Measurements from ENCODE around the gene FAS.

The FAS gene

DNA sequence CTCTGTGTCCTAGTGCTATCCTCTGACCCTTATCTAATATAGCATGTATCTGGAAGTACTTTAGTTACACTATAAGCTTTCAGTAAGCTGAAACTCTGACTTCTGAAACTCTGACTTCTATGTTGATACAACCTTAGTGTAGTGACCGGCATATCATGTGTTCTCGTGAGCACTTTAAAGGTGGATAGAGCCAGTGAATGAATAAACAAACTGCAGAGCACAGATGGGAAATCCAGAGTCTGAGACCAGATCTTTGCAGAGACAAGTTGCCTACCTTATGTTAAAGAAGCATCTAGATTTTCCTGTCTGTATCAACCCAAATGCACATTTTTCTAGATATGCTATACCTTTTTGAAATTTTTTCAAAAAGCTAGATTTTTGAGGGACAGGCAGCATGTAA lies 41.5 kb upstream of the FAS start:
- H3F3A ChIP-seq (ENCODE audit: low read depth): no peaks in the 10 kb centered on the region
- H3K36me3 ChIP-seq (ENCODE audit: insufficient read depth, low read length): no peaks in the 10 kb centered on the region
- H3K9me3 ChIP-seq (ENCODE audit: insufficient read depth, low read depth, low read length): no peaks in the 10 kb centered on the region
- H3K4me1 ChIP-seq (ENCODE audit: insufficient read depth, low read length, poor library complexity, severe bottlenecking): peaks cover 18% of the 10 kb centered on the region
- H2AFZ ChIP-seq (ENCODE audit: low read length): no peak overlapping the region
- no peaks in the 10 kb centered on the region for H3K79me2 ChIP-seq (ENCODE audit: insufficient read depth, low read length)
- TF ChIP-seq, protein P1, sequence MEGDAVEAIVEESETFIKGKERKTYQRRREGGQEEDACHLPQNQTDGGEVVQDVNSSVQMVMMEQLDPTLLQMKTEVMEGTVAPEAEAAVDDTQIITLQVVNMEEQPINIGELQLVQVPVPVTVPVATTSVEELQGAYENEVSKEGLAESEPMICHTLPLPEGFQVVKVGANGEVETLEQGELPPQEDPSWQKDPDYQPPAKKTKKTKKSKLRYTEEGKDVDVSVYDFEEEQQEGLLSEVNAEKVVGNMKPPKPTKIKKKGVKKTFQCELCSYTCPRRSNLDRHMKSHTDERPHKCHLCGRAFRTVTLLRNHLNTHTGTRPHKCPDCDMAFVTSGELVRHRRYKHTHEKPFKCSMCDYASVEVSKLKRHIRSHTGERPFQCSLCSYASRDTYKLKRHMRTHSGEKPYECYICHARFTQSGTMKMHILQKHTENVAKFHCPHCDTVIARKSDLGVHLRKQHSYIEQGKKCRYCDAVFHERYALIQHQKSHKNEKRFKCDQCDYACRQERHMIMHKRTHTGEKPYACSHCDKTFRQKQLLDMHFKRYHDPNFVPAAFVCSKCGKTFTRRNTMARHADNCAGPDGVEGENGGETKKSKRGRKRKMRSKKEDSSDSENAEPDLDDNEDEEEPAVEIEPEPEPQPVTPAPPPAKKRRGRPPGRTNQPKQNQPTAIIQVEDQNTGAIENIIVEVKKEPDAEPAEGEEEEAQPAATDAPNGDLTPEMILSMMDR (conservative IDR thresholded peaks at IDR 0.05; ENCODE audit: low read length): no peak
- no peak for TF ChIP-seq EZH2phosphoT487 (IDR thresholded peaks at IDR 0.05; ENCODE audit: borderline replicate concordance)
- H3K4me2 ChIP-seq (ENCODE audit: low read depth, low read length, poor library complexity, severe bottlenecking): no peak overlapping the region
- H3K4me3 ChIP-seq (ENCODE audit: low read length, poor library complexity, severe bottlenecking): no peak overlapping the region
- H4K20me1 ChIP-seq (ENCODE audit: insufficient read depth, low read length, poor library complexity, severe bottlenecking): no peaks in the 10 kb centered on the region
- no peak overlapping the region for H3K9ac ChIP-seq (ENCODE audit: low read depth, low read length, poor library complexity, severe bottlenecking)
- no peaks in the 10 kb centered on the region for H3K27me3 ChIP-seq (ENCODE audit: insufficient read depth, low read length, poor library complexity, severe bottlenecking)
- H3K9me2 ChIP-seq (replicated peaks; ENCODE audit: low read depth, low read length): no peaks in the 10 kb centered on the region

DNA sequence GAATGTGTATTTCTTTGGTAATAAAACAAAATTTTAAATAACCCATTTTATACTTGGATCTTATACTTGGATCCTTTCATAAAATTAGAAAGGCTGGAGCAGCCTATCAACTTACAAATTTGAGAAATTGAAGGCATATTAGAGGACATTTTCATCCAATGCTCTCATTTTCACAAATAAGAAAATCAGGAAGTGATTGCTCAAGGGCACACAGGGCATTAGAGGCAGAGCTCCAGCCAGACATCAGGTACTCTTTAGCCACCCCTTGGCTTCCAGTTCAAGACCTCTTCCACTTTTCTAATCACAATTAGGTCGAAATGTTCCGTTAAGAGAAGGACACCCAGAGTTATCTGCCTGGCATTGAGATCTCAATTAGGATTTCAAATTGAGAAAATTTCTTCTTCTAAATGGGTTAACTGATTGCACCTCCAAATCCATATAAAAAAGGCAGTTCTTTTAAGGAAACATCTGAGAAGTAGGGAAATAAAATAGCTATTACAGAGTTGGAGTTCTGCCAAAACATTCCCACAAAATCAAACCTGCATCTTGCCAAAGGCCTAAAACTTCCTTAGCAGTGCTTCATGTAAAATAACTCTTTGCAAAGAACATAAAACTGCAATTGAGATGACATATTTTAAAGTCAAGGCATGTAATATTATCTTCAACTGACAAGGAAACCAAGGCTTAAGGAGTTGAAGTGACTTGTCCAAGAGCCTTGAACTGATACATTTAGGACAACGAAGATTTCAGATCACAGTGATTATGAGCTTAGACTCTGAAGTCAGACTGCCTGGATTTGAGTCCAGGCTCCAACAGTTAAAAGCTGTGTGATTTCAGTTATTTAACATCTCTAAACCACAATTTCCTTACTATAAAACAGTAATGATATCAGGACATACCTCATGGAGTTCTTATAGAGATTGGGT lies 40.4 kb upstream of the FAS start:
- no peaks in the 10 kb centered on the region for H3K9me3 ChIP-seq (ENCODE audit: insufficient read depth, low read depth, low read length)
- H3K36me3 ChIP-seq (ENCODE audit: insufficient read depth, low read length): no peaks in the 10 kb centered on the region
- H3K27me3 ChIP-seq (ENCODE audit: insufficient read depth, low read length, poor library complexity, severe bottlenecking): no peaks in the 10 kb centered on the region
- H3K4me3 ChIP-seq (ENCODE audit: low read length, poor library complexity, severe bottlenecking): no peak overlapping the region
- H3K4me1 ChIP-seq (ENCODE audit: insufficient read depth, low read length, poor library complexity, severe bottlenecking): peaks cover 18% of the 10 kb centered on the region
- H3K9ac ChIP-seq (ENCODE audit: low read depth, low read length, poor library complexity, severe bottlenecking): peak overlapping the region; percentile 2
- H3K4me2 ChIP-seq (ENCODE audit: low read depth, low read length, poor library complexity, severe bottlenecking): peak overlapping the region; percentile 57
- no peak for TF ChIP-seq EZH2phosphoT487 (IDR thresholded peaks at IDR 0.05; ENCODE audit: borderline replicate concordance)
- TF ChIP-seq, protein P1 (conservative IDR thresholded peaks at IDR 0.05; ENCODE audit: low read length): no peak
- H3K79me2 ChIP-seq (ENCODE audit: insufficient read depth, low read length): no peaks in the 10 kb centered on the region
- no peaks in the 10 kb centered on the region for H3K9me2 ChIP-seq (replicated peaks; ENCODE audit: low read depth, low read length)
- no peaks in the 10 kb centered on the region for H4K20me1 ChIP-seq (ENCODE audit: insufficient read depth, low read length, poor library complexity, severe bottlenecking)
- H3F3A ChIP-seq (ENCODE audit: low read depth): no peaks in the 10 kb centered on the region
- no peak overlapping the region for H2AFZ ChIP-seq (ENCODE audit: low read length)

DNA sequence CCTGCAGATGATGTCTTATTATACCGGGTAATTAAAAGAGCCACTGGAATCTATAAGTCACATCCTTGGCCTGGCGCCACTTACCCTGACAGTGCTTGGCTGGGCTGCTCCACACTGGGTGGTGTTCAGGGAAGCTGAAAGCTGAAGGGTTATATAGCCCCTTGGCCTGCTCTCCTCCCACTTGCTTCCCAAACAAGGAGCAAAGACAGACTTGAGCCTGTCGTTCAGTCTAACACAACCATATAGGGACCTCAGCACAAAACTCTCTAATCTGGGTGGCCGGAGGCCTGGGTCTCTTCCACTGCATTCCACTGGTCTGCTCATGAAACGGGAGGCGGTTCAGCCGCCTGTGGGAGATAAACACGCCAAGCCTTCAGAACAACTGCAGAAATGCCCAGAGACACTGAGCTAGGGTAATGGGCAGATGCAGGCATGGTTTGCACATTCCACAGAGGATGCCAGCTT lies 37.9 kb upstream of the FAS start, which contains the start of gene ACTA2:
TSS of gene ACTA2 (minus strand) at position 127 of the 465 bp plus-strand sequence. CDS start 3,843 bp downstream, outside the sequence.
- Histone ChIP-seq H3F3A (ENCODE audit: low read depth) (no peaks in the 10 kb centered on the region), H3K36me3 (ENCODE audit: insufficient read depth, low read length) (no peaks in the 10 kb centered on the region), H3K27me3 (ENCODE audit: insufficient read depth, low read length, poor library complexity, severe bottlenecking) (no peaks in the 10 kb centered on the region), H4K20me1 (ENCODE audit: insufficient read depth, low read length, poor library complexity, severe bottlenecking) (no peaks in the 10 kb centered on the region), H3K9ac (ENCODE audit: low read depth, low read length, poor library complexity, severe bottlenecking) (no peak within 1 kb of the TSS), H3K79me2 (ENCODE audit: insufficient read depth, low read length) (no peaks in the 10 kb centered on the region), H3K9me2 (replicated peaks; ENCODE audit: low read depth, low read length) (no peaks in the 10 kb centered on the region), H3K4me2 (ENCODE audit: low read depth, low read length, poor library complexity, severe bottlenecking) (peak within 1 kb of the TSS; percentile 57), H3K4me1 (ENCODE audit: insufficient read depth, low read length, poor library complexity, severe bottlenecking) (peaks cover 18% of the 10 kb centered on the region), H3K9me3 (ENCODE audit: insufficient read depth, low read depth, low read length) (no peaks in the 10 kb centered on the region), H2AFZ (ENCODE audit: low read length) (no peak within 1 kb of the TSS), H3K4me3 (ENCODE audit: low read length, poor library complexity, severe bottlenecking) (no peak within 1 kb of the TSS)
- no peak for TF ChIP-seq EZH2phosphoT487 (IDR thresholded peaks at IDR 0.05; ENCODE audit: borderline replicate concordance)
- TF ChIP-seq, protein P1 (conservative IDR thresholded peaks at IDR 0.05; ENCODE audit: low read length): no peak

Data from Loucy (cell line).